HG03439 (cell line): ENCODE results near the gene TMEM145.
"Not testable (repeated sequence)": the region's sequence is repeated elsewhere in the genome, so short reads cannot be mapped to it uniquely, and the experiment has no call there.

Source experiments
- ATAC-seq: cut with Tn5 transposase; IDR thresholded peaks from one replicate; pipeline ENCODE4 v1.9.1; 2021; ENCODE audit warnings: mild to moderate bottlenecking, moderate library complexity; ENCODE audit not compliant: unreplicated experiment

The TMEM145 gene

GRCh38 chr19:42333975-42334696, 21.0 kb downstream of the TMEM145 start:
- ATAC-seq: no peak

- no peak for ATAC-seq
Measured at GRCh38 chr19:42334697-42335373, 21.7 kb downstream of the TMEM145 start.

- ATAC-seq: no peak
Measured at GRCh38 chr19:42335374-42335936, 22.3 kb downstream of the TMEM145 start.

GRCh38 chr19:42335971-42336370, 22.9 kb downstream of the TMEM145 start:
- ATAC-seq: no peak

- not testable (repeated sequence) for ATAC-seq
Measured at GRCh38 chr19:42339126-42339860, 26.2 kb downstream of the TMEM145 start.

GRCh38 chr19:42339922-42340321, 26.8 kb downstream of the TMEM145 start:
- not testable (repeated sequence) for ATAC-seq

- ATAC-seq: no peak
Measured at GRCh38 chr19:42343344-42344110, 30.4 kb downstream of the TMEM145 start.

- no peak for ATAC-seq
Measured at GRCh38 chr19:42344336-42344893, 31.3 kb downstream of the TMEM145 start.

GRCh38 chr19:42345191-42345812, 32.2 kb downstream of the TMEM145 start:
- no peak for ATAC-seq

- no peak for ATAC-seq
Measured at GRCh38 chr19:42348211-42348610, 35.1 kb downstream of the TMEM145 start.

- ATAC-seq: no peak
Measured at GRCh38 chr19:42349378-42350107, 36.4 kb downstream of the TMEM145 start.

GRCh38 chr19:42350417-42350816, 37.3 kb downstream of the TMEM145 start:
- ATAC-seq: no peak

- no peak for ATAC-seq
Measured at GRCh38 chr19:42351079-42351735, 38.1 kb downstream of the TMEM145 start.

GRCh38 chr19:42352301-42353259, 39.5 kb downstream of the TMEM145 start:
- ATAC-seq: no peak

GRCh38 chr19:42353341-42354015, 40.4 kb downstream of the TMEM145 start:
- ATAC-seq: no peak

GRCh38 chr19:42355896-42356295, 42.8 kb downstream of the TMEM145 start:
- ATAC-seq: no peak

- no peak for ATAC-seq
Measured at GRCh38 chr19:42356686-42357085, 43.6 kb downstream of the TMEM145 start.
